GM18498 (cell line): ENCODE results near the gene TMEM273.

Experiments
- ATAC-seq: cut with Tn5 transposase; IDR thresholded peaks from one replicate; pipeline ENCODE4 v1.9.1; 2021; ENCODE audit warnings: mild to moderate bottlenecking, moderate library complexity; ENCODE audit not compliant: unreplicated experiment

TMEM273 gene

GRCh38 chr10:49166484-49167400 lies 21.4 kb downstream of the TMEM273 start:
- no peak for ATAC-seq

GRCh38 chr10:49165821-49166483 lies 22.2 kb downstream of the TMEM273 start:
- ATAC-seq, result no peak

- ATAC-seq, result no peak
These were observed 22.9 kb downstream of the TMEM273 start for GRCh38 chr10:49165259-49165658.

- ATAC-seq, result peak; percentile 84
These were observed 23.5 kb downstream of the TMEM273 start for GRCh38 chr10:49164559-49165188.

GRCh38 chr10:49163741-49164140 lies 24.4 kb downstream of the TMEM273 start:
- no peak for ATAC-seq

GRCh38 chr10:49162761-49163310 lies 25.4 kb downstream of the TMEM273 start:
- no peak for ATAC-seq

- ATAC-seq, result no peak
These were observed 26.1 kb downstream of the TMEM273 start for GRCh38 chr10:49162063-49162462.

GRCh38 chr10:49161411-49161997 lies 26.7 kb downstream of the TMEM273 start:
- ATAC-seq, result no peak

GRCh38 chr10:49160814-49161213 lies 27.4 kb downstream of the TMEM273 start:
- no peak for ATAC-seq

- no peak for ATAC-seq
These were observed 28.1 kb downstream of the TMEM273 start for GRCh38 chr10:49160110-49160509.

- ATAC-seq, result no peak
These were observed 29.3 kb downstream of the TMEM273 start for GRCh38 chr10:49158915-49159314.

- ATAC-seq, result no peak
These were observed 29.8 kb downstream of the TMEM273 start for GRCh38 chr10:49158404-49158803.

- no peak for ATAC-seq
These were observed 31.0 kb downstream of the TMEM273 start for GRCh38 chr10:49157229-49157628.

GRCh38 chr10:49154641-49155040 lies 33.5 kb downstream of the TMEM273 start:
- no peak for ATAC-seq

- no peak for ATAC-seq
These were observed 34.2 kb downstream of the TMEM273 start for GRCh38 chr10:49153971-49154370.

- no peak for ATAC-seq
These were observed 35.1 kb downstream of the TMEM273 start for GRCh38 chr10:49153115-49153514.

GRCh38 chr10:49152663-49153062 lies 35.5 kb downstream of the TMEM273 start:
- ATAC-seq, result no peak

- ATAC-seq, result no peak
These were observed 36.2 kb downstream of the TMEM273 start for GRCh38 chr10:49152037-49152436.

- ATAC-seq, result no peak
These were observed 36.7 kb downstream of the TMEM273 start for GRCh38 chr10:49151481-49151880.

GRCh38 chr10:49151025-49151445 lies 37.2 kb downstream of the TMEM273 start:
- ATAC-seq, result no peak

GRCh38 chr10:49150426-49150825 lies 37.8 kb downstream of the TMEM273 start:
- no peak for ATAC-seq
